ENCODE data around the gene PITPNM1.
"Not testable (repeated sequence)": the region's sequence is repeated elsewhere in the genome, so short reads cannot be mapped to it uniquely, and the experiment has no call there.

PITPNM1 gene

DNA sequence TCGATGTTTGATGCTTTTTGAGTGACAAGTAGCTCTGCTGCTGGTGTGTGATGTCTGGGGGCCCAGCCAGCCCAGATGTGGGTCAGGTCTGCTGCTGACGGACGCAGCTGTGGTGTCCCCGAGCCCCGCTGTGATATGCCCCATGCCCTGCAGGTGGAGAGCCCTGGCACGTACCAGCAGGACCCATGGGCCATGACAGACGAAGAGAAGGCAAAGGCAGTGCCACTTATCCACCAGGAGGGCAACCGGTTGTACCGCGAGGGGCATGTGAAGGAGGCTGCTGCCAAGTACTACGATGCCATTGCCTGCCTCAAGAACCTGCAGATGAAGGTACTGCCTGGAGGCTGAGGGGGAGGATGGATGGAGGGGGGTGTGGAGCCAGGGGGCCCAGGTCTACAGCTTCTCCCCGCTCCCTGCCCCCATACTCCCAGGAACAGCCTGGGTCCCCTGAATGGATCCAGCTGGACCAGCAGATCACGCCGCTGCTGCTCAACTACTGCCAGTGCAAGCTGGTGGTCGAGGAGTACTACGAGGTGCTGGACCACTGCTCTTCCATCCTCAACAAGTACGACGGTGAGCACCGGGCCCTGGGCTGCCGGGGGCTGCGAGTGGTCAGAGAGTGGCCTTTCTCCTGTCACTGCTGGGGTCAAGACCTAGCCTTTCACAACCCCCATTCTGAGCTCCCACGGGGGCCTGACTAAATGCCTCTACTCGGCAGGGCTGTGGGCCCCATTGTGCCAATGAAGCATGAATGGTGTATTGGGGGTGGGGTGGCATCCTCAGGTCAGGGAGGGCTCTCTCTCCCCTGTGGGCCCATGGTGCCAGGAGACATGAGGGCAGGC is 15.1 kb downstream of the PITPNM1 start:
- no peak for DNase-seq (ENCODE audit: low spot score)

- DNase-seq (ENCODE audit: low spot score), result no peak
Measured at GRCh38 chr11:67489203-67489884, 15.8 kb downstream of the PITPNM1 start.

DNA sequence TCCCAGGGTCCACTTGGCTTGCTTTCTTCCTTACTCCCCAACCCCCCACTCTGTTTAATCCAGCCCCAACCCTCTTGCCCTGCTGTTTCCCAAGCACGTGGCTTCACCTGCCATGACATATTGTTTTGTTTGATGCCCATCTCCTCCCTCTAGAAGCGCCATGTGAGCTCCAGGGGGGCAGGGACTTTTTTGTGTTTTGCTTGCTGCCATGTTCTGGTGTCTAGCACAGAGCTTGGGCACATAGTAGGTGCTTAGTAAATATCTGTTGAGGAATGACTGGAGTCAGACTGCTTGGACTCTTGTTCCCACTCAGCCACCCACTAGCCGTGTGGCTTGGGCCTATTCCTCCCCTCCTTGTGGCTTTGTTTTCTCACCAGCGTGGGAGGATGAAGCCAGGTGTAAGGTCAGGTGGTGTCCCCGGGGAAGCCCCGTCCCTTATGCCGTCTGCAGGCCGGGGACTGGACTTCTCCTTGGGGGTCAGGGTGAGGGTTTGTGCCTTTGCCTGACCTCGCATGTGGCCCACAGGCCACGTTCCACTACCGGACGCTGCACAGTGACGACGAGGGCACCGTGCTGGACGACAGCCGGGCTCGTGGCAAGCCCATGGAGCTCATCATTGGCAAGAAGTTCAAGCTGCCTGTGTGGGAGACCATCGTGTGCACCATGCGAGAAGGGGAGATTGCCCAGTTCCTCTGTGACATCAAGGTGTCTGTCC is 18.5 kb downstream of the PITPNM1 start:
- DNase-seq (ENCODE audit: low spot score), result no peak

- not testable (repeated sequence) for DNase-seq (ENCODE audit: low spot score)
Measured at GRCh38 chr11:67485873-67486361, 19.2 kb downstream of the PITPNM1 start.

- no peak for DNase-seq (ENCODE audit: low spot score)
Measured at GRCh38 chr11:67484847-67485311, 20.3 kb downstream of the PITPNM1 start.

GRCh38 chr11:67483831-67484665 is 21.1 kb downstream of the PITPNM1 start:
- DNase-seq (ENCODE audit: low spot score), result no peak

- DNase-seq (ENCODE audit: low spot score), result peak; percentile 99
Measured at GRCh38 chr11:67482827-67483798, 22.1 kb downstream of the PITPNM1 start, which contains the start of gene AIP. Gene AIP (plus strand): TSS chr11:67483026. CDS start chr11:67483159, 133 bp downstream.

GRCh38 chr11:67482275-67482826 is 22.8 kb downstream of the PITPNM1 start:
- peak; percentile 25 for DNase-seq (ENCODE audit: low spot score)

DNA sequence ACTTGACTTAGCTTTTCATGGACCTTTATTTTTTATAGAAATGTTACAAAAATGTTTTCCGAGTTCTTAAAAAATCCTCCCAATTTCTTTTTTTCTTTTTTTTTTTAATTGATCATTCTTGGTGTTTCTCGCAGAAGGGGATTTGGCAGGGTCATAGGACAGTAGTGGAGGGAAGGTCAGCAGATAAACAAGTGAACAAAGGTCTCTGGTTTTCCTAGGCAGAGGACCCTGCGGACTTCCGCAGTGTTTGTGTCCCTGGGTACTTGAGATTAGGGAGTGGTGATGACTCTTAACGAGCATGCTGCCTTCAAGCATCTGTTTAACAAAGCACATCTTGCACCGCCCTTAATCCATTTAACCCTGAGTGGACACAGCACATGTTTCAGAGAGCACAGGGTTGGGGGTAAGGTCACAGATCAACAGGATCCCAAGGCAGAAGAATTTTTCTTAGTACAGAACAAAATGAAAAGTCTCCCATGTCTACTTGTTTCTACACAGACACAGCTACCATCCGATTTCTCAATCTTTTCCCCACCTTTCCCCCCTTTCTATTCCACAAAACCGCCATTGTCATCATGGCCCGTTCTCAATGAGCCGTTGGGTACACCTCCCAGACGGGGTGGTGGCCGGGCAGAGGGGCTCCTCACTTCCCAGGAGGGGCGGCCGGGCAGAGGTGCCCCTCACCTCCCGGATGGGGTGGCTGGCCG is 27.7 kb downstream of the PITPNM1 start:
- not testable (repeated sequence) for DNase-seq (ENCODE audit: low spot score)

DNA sequence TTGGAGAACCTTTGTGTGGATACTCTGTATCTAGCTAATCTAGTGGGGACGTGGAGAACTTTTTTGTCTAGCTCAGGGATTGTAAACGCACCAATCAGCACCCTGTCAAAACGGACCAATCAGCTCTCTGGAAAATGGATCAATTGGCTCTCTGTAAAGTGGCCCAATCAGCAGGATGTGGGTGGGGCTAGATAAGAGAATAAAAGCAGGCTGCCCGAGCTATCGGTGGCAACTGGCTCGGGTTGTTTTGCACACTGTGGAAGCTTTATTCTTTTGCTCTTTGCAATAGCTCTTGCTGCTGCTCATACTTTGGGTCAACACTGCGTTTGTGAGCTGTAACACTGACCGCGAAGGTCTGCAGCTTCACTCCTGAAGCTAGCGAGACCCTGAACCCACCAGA is 28.5 kb downstream of the PITPNM1 start:
- not testable (repeated sequence) for DNase-seq (ENCODE audit: low spot score)

DNA sequence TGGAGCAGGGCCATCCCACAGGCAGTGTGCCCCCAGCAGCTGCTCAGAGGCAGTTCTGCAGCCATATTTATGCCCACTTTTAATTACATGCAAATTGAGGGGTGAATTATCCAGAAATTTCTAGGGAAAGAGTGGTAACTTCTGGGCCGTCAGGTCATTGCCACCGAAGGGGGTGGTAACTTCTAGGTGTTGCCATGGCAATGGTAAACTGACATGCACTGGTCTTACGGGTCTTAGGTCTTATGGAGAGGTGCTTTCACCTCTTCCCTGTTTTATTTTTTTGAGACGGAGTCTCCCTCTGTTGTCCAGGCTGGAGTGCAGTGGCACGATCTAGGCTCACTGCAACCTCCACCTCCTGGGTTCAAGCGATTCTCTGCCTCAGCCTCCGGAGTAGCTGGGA is 32.3 kb downstream of the PITPNM1 start:
- DNase-seq (ENCODE audit: low spot score), result no peak

DNA sequence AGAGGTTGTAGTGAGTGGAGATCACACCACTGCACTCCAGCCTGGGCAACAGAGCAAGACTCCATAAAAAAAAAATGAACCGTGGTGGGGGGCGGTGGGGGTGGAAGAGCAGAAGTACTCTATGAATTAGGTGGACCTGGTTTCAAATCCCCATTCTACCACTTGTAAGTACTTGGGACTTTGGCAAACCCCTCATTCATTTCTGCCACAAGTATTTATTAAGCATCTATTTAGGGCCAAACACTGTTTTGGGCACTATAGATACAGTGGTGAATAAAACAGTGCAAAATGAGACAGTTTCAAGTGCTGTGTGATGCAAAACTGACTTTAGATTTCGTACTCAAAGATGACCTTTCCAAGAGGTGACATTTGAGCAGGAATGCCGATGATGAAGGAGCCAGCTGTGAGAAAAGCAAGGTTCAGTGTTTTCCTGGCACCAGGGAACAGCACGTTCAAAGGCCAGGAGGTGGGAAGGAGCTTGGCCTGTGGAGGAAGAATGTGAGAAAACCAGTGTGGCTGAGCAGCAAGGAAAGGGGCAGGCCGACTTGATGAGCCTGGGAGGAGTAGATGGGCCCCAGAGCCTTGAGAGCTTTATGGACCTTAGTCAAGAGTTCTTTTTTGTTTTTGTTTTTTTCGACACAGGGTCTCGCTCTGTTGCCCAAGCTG is 34.7 kb downstream of the PITPNM1 start:
- DNase-seq (ENCODE audit: low spot score), result no peak

DNA sequence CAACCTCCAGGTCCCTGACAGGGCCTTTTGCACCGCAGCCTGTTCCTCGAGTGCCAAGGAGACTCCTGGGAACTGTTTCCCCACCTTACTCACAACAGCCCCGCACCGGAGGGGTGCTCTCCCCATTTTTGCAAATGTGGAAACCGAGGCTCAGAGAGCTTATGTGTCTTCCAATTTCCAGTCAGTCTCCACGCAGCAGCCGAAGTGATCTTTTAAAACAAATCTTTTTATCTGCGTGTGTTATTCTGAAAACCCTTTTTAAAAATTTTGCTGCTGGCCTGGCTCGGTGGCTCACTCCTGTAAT is 35.7 kb downstream of the PITPNM1 start:
- no peak for DNase-seq (ENCODE audit: low spot score)

GRCh38 chr11:67468759-67469507 is 36.2 kb downstream of the PITPNM1 start, which contains the start of gene TMEM134:
Gene TMEM134 (minus strand): TSS chr11:67469251. CDS start chr11:67469192, 59 bp downstream.
- DNase-seq (ENCODE audit: low spot score), result peak; percentile 92

DNA sequence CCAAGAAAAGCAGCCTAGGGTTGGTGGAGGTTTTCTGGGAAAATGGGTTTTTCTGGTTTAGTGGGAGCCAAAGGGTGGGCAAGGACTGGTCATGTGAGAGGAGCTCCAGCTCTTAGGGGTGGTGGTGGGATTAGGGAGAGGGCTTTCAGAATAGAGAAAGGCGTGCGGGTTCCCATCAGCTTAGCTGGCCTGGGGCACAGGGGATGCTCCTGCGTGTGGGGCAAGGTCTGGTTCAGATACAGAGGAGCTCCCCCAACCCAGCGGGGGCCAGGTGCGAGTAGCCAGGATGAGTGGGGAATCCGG is 36.8 kb downstream of the PITPNM1 start:
- DNase-seq (ENCODE audit: low spot score), result no peak

GRCh38 chr11:67468056-67468455 is 37.1 kb downstream of the PITPNM1 start:
- DNase-seq (ENCODE audit: low spot score), result no peak

DNA sequence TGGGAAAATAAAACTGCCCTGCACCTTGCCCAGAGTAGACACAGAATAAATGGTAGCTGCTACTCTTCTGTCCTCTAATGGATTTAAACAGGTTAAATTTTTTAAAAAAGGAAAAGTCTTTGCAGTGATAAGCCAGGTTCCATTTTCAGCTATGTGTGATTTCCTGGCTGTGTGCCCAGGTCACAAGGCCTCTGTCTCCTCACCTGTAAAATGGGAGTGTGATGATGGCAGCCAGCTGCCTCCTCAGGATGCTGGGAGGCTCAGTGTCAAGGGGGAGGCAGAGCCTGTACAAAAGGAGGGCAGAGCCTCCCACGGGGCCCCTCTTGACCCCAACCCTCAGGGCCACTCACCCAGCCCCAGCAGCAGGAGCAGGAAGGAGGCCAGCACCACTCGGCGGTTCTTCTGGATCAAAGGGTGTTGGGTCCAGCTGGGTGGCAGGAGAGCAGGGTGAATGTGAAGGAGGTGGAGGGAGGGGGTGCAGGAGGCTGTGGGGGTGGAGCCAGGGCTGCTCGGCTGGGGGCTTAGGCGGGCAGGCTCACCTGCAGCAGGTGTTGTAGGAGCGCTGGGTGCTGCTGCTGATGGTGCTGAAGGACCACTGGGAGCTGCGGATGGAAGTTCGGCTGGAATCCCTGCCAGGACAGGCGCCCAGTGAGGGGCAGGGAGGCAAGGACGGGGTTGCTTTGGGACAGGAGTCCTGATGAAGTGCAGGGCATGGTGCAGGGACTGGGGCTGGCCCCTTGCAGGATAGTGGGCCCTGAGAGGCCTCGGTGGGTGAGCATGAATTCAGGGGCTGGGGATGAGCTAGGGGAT is 38.0 kb downstream of the PITPNM1 start:
- DNase-seq (ENCODE audit: low spot score), result no peak
